Astrocyte of the hippocampus (primary cell): ENCODE data around the gene ADK.

Experiments used
- DNase-seq: peaks from one replicate; pipeline ENCODE4 v3.0.0; 2011; ENCODE audit warnings: low read depth, low spot score

ADK gene

DNA sequence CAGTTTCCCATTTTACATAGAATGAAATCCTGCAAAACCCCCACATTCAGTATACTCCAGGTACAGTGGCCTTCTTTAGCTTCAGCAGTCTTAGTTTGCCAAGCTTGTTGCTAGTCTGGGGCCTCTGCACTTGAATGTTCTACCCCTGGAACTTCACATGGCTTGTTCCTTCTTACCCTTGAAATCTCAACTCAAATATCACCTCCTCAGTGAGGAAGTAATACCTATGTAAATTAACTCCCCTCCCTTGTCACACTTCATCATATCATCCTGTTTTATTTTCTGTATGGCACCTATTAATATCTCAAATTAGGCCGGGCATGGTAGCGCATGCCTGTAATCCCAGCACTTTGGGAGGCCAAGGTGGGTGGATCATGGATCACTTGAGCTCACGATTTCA lies 511.6 kb downstream of the ADK start:
- DNase-seq = no peak

DNA sequence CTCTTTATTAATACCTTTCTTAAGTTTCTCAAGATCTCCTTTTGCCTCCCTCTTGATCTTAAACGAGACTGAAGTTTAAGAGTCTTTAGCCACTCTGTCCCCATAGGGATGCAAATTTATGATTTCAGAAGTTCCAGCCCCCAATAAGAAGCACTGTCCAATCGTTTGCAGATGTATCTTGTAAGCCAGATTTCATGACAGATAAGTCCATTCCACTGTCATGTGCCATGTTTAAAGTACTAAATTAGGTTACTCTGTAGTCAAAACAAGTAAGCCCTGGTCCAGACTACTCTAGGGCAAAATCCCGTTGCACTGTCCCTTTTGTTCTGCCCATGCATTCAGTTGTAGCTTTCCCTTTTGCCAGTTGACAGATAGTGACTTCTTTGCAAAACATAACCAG lies 518.2 kb downstream of the ADK start:
- DNase-seq = no peak

DNA sequence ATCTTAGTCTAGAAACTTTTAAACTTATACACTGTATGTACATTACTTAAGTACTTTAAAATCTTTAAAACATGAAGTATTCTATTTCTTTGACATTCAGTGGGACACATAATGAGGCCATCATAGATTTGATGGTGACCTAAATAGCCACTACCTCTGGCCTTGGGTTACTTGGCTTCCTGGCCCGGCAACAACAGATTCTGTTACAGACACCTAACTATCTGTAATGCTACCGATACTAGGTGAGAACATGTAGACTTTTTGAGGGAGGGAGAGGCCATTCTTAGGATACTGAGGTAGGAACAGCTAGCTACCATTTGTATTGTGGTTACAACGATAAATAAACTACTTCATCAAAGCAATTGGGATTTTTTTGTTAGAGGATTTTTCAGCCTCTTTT lies 520.7 kb downstream of the ADK start:
- no peak for DNase-seq

DNA sequence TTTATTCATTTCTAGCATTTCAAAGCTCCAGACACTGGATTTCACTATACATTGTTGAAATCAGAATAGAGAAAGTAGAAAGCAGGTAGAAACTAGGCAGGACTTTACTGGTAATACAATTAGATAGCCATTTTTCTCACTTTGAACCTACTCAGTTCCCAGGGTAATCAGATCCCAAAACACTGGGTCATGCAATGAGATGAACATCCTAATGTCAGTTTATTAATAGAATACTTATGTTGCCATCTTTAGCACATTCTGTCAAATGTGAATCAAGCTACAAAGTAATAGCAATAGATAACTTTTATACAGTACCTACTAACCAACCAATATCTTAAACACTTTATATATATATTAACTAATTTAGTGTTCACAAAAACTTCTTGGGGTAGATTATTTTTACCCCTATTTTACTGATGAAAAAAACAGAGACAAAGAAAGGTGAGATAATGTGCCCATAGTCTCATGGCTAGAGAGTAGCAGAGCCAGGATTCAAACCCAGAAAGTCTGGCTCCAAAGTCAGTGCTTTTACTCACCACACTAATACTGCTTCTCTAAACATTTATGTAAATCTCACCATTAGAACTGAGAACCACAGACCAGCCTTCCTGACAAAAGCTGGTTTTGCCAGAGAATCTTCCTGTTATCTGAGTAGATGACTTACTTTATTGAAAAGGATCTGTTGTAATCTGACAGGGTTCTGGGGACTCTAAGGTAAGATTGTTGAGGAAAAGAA lies 521.6 kb downstream of the ADK start:
- DNase-seq = no peak

DNA sequence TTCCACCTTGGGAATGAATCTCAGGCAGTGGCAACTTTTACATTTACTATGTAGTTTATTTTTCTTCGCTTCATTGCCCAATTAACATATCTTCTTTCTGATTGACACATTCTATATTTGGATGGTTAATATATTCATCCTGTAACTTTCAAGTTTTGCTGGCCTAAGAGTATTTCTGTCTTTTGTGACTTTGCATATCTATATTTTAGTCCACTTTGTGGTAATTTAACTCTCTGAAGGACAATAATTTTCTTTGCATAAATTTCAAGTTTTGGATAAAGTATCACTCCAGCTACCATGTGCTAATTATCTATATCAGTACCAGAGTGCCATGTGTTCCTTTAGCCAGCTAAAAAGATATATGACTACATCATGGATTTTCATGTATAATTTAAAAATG lies 523.9 kb downstream of the ADK start:
- DNase-seq = no peak

DNA sequence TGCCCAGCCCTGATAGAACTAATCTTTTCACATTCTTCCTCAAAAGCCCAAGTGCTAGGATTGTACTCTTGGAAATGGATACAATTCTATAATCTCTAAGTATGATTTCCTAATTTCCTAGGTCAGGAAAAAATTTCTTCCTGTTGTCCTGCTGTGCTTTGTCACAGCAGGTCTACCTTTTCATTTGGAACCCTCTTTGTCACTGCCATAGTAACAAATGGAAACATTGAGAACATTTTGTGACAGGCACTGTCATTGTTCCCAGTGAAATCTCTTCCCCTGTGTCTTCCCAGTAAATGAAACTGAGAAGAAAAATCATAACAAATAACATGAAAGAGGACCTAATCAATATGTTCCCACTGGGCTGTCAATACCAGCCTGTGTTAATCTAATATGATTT lies 524.5 kb downstream of the ADK start:
- DNase-seq = no peak

DNA sequence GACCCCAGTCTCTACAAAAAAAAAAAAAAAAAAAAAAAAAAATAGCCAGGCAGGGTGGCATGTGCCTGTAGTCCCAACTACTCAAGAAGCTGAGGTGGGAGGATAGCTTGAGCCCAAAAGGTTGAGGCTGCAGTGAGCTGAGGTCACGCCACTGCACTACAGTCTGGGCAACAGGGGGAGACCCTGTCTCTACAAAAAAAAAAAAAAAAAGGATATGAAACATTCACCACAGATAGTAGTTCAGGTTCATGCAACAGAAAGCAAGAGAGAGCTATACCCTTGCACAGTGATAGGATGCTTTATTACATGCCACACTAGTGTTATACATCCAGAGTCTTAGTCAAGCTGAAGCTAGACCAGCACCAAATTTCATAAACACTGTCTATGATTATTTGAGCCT lies 526.9 kb downstream of the ADK start:
- no peak for DNase-seq

DNA sequence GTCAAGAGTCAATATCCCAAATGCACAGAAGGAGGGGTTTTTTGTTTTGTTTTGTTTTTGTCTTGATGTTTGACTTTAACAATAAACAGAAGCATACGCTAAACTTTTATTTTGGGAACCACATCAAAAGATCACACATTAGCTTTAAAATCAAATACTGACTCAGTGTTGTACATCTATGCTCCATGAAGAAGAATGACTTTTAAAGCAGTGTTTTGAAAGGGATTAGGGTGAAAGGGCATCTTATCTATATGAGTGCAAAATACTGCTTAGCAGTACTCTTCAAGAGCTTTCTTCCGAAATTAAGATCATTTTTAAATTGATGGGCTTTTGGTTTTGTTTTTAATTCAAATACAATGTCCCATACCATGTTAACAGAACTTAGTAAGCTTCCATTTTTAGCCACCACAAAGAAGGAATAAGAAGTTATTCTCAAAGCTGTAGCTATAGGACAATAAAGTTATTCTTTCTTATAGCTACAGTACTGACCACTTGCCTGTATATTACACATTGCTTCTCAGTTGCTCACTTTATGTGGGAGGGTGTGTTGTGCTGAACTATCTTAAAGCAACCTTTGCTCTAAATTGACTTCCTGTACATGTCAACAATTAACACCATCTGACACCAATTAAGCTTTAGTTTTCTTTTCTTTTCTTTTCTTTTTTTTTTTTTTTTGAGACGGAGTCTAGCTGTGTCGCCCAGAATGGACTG lies 531.1 kb downstream of the ADK start:
- no peak for DNase-seq

DNA sequence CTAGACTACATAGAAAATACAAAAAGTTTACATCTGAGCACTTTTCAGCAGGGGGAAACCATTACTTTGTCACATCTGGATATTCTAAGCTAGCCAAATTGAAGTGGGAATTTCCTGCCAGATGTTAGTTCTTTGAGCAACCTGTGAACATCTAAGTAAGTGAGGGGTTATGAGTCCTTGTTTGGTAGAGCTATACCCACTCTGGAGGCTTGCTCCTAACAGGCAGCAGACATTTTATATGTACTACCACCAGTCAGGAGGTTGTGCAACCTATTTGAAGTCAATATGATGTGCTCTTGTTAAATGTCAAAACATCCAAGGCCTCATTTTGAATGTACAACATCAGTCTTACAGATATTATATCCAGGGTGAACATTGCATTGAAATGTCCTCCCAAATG lies 532.0 kb downstream of the ADK start:
- DNase-seq = no peak

DNA sequence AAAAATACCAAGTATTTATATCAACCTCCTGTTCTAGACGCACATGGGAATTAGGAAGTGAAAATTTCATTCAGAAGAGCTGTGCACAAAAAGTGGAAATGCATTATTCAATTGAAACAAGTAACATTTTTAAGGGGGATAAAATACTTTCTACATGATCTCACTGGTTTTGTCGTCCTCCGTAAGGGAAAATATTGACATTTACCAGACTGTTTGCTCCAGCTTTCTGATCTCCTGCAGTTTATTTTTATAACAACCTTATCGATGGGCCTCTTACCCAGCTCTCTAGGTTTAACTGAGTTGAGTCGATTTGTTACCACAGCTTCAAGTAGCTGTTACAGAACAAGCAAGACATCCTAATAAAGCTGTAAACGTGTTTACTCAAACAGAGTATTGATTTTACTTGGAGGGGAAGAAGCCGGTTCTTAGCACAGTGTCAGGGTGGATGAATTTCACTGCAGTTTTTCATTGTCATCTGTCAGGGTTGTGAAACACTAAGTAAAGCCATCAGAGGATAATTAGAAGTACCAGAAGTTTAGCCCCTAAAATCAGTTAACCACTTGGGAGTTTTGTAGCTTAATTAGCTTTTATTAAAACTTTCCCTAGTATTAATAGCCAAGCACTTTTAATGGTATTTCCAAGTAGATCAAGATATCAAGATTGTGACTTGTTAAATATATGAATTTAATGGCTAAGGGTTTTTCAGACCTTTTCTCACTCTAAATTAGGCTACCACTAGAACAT lies 532.8 kb downstream of the ADK start:
- DNase-seq = peak; percentile 6

DNA sequence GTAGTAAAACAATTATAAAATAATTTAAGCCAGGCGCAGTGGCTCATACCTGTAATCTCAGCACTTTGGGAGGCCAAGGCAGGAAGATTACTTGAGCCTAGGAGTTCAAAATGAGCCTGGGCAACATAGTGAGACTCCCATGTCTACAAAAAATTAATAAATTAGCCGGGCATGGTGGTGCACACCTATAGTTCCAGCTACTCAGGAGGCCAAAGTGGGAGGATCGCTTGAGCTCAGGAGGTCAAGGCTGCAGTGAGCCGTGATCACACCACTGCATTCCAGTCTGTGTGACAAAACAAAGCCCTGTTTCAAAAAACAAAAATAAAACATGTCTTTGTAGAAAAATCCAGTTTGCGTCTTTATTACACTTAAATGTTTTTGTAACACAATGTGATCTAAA lies 533.4 kb downstream of the ADK start:
- no peak for DNase-seq

DNA sequence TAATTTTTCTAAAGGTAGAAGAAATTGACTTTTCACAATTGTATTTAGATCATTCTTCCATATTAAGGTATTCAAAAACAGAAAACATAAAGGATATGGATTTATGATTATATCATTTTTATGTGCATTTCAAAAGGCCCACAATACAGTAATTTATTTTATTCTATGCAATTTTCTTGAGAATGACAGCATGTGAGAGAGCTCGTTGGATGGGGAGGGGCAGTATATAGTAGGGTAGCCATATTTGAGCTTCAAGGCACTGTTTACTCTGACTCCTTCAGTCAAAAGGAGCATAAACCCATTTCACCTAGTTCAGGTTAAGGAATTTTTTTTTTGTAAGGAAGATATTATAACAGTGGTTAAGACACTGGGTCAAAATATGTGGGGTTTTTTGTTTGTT lies 534.5 kb downstream of the ADK start:
- DNase-seq = no peak

DNA sequence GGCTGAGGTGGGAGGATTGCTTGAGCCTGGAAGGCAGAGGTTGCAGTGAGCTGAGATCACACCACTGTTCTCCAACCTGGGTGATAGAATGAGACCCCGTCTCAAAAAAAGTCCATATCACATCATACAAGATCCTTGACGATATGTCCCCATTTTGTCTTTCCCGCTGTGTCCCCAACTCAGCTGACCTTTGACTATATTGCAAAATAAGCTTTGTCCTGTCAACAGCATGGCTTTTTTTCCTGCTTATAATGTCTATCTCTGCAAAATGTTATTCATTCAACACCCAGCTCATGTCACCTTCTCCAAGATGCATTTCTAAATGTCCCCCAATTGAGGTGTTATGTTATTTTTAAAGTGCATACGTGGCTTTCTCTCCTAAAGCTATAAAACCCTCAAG lies 539.4 kb downstream of the ADK start:
- no peak for DNase-seq

DNA sequence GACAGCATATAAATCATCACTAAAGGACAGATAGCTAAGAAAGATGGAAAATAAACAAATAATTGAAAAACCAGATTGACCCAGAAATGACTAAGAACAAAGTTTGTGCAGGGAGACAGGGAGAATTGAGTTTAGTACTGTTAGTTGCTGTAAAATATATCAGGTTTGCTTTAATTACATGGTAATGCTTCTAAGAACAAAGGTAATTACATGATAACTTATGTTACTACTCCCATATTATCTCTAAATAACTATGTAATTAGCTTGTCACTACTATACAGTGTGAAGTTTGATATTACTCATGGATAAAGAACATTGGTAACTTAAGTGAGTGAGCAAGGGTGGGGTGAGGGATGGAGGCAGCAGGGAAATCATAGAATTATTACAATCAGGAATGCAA lies 540.1 kb downstream of the ADK start:
- DNase-seq = no peak

DNA sequence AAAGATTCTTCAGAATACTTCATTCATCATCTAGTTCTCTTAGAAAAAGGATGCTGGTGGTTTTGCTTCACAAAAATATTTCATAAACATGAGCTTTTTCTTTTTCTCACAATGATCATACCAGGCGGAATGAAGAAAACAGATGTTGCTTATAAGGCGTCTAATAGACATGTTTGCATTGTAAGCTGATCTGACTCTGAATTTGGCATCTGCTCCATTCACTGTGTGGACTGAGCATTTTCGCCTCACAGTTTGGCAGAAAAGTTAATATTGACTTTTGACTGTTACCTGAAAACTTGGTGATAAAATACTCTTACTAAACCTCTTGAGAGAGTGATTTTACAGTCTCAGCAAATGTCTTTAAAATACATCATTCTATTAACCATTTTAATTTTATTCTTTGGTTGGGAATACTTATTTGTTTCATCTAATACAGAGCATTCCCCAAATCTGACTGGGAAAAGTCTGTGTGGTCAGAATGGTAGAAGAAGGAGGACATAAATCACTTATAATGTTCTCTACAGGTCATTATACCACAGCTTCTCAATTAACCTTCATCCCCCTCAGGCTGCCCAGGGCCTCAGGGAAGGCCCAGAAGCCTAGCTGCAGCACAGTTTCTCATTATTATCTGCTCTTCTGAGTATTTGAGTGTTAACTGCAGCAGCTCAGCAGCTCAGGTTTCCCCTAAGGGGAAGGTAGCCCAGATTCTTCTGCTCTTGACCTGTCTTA lies 553.8 kb downstream of the ADK start:
- DNase-seq = peak; percentile 2

DNA sequence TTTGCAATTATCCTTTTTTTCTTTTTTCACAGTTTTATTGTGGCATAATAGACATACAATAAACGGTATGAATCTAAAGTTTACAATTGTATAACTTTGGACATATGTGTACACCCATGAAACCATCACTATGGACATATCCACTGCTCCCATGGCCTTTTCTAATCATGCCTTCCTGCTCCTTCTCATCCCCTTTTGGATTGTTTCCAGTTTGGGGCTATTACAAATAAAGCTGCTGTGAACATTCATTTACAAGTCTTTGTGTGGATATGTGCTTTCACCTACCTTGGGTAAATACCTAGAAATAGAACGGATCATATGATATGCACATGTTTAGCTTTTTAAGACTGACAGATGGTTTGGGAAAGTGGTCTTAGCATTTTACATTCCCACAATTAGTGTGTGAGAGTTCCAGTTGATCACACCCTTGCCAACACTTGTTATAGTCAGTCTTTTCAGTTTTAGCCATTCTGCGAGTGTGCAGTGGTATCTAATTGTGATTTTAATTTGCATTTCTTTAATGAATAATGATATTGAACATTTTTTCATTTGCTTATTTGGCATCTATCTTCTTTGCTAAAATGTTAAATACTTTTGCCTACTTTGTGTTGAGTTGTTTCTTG lies 554.4 kb downstream of the ADK start:
- no peak for DNase-seq

DNA sequence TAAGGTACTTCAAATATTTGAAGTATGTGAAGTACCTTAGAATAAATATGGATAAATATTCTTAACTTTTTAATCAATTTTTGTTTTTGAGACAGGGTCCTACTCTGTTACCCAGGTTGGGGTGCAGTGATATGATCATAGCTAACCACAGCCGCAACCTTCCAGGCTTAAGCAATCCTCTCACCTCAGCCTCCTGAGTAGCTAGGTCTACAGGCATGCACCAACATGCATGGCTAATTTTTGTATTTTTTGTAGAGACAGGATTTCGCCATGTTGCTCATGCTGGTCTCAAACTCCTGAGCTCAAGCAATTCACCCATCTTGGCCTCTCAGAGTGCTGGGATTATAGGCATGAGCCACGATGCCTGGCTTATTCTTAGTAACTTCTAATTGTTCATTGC lies 555.9 kb downstream of the ADK start:
- DNase-seq = no peak

DNA sequence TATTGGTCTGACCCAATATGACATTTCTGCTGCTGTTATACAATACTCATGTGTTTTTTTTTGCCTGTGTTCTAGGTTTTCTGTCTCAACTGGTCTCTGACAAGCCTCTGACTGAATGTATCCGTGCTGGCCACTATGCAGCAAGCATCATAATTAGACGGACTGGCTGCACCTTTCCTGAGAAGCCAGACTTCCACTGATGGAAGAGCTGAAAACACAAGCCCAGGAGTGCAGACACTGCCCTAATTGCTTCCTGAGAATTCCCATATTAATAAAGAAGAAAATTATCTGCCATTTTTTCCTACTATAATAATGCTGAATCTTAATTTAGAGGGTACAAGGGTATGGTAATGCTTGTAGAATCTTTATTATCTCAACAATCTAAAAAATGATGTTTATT lies 557.2 kb downstream of the ADK start:
- no peak for DNase-seq

DNA sequence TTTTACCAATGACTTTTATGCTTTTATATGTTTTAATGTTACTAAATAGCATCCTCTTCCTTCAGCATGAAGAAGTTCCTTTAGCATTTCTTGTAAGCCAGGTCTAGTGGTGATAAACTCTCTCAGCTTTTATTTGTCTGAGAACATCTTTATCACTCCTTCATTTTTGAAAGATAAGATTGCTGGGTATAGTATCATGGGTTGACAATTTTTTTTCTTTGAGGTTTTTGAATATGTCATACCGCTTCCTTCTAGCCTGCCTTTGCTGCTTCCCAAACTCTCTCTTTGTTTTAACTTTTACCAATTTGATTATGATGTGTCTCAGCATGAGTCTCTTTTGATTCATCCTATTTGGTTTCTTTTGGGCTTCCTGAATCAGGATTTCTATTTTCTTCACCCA lies 567.2 kb downstream of the ADK start:
- DNase-seq = no peak

DNA sequence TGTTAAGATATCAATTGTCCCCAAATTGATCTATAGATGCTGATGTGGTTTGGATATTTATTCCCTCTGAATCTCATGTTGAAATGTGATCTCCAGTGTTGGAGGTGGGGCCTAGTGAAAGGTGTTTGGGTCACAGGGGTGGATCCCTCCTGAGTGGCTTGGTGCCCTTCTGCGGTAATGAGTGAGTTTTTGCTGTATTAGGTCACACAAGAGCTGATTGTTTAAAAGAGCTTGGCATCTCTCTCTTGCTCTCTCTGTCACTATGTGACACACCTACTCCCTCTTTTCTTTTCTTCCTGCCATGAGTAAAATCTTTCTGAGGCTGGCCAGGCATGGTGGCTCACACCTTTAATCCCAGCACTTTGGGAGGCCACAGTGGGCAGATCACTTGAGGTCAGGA lies 577.2 kb downstream of the ADK start:
- no peak for DNase-seq

DNA sequence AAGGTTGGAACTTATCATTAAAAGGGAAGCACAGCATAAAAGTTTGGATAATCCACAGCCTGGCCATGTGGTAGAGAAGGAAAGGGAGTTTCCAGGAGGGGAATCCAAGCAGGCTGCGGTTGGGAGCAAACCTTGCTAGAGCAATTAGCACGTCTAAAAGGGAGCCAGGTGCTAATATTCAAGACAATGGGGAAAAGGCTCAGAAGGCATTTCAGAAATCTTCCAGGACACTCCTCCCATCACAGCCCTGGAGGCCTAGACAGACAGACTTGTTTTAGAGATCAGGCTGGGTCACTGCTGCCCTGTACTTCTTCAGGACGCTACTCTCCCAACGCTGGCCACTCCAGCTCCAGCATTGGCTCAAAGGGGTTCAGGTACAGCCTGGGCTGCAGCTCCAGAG lies 579.2 kb downstream of the ADK start:
- no peak for DNase-seq

DNA sequence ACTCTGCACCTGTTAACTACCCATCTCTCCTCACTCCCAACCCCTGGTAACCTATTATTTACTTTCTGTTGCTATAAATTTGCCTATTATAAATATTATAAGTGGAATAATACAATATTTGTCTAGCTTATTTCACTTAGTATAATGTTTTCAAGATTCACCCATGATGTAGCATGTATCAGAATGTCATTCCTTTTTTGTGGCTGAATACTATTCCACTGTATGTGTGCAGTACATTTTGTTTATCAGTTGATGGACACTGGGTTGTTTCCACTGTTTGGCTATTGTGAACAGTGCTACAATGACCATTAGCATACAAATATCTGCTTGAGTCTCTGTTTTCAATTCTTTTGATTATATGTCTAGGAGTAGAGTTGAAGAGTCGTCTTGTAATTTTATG lies 582.6 kb downstream of the ADK start:
- no peak for DNase-seq
